ENCODE results near the gene NAA25.
"Not testable (repeated sequence)": the region's sequence is repeated elsewhere in the genome, so short reads cannot be mapped to it uniquely, and the experiment has no call there.

NAA25 gene

GRCh38 chr12:112011685-112012084 is 96.9 kb downstream of the NAA25 start:
- DNase-seq (ENCODE audit: low spot score), result no peak
- CTCF ChIA-PET, result interaction anchor here (0.6 kb wide), 2 partner anchors 88 to 99 kb away, joined by 3 to 6 read pairs; no protein-coding TSS in a partner anchor
- POLR2A ChIA-PET (ENCODE audit: low non-redundant PET), result no interaction called here
- no peak for TF ChIP-seq CTCF (conservative IDR thresholded peaks at IDR 0.05; ENCODE audit: low read depth)
- H3K27ac ChIP-seq, result peak overlapping the region; percentile 99

- ChIA-PET POLR2A (ENCODE audit: low non-redundant PET) (no interaction called here), CTCF (interaction anchor here (0.6 kb wide), 1 partner anchor 32 kb away, joined by 3 read pairs; no protein-coding TSS in a partner anchor)
- TF ChIP-seq CTCF (conservative IDR thresholded peaks at IDR 0.05; ENCODE audit: low read depth), result no peak
- DNase-seq (ENCODE audit: low spot score), result no peak
- no peak overlapping the region for H3K27ac ChIP-seq
These were observed 97.9 kb downstream of the NAA25 start for GRCh38 chr12:112010415-112011344.

- POLR2A ChIA-PET (ENCODE audit: low non-redundant PET); DNase-seq (ENCODE audit: low spot score); CTCF ChIA-PET; H3K27ac ChIP-seq: not testable (repeated sequence)
These were observed 99.0 kb downstream of the NAA25 start for GRCh38 chr12:112009596-112009995.

- no peak for TF ChIP-seq CTCF (conservative IDR thresholded peaks at IDR 0.05; ENCODE audit: low read depth)
- CTCF ChIA-PET, result no interaction called here
- H3K27ac ChIP-seq, result no peak overlapping the region
- no peak for DNase-seq (ENCODE audit: low spot score)
- POLR2A ChIA-PET (ENCODE audit: low non-redundant PET), result no interaction called here
These were observed 99.7 kb downstream of the NAA25 start for GRCh38 chr12:112008918-112009317.

- POLR2A ChIA-PET (ENCODE audit: low non-redundant PET), result no interaction called here
- no peak overlapping the region for H3K27ac ChIP-seq
- CTCF ChIA-PET, result interaction anchor here (0.7 kb wide), 1 partner anchor 53 kb away, joined by 5 read pairs; no protein-coding TSS in a partner anchor
- TF ChIP-seq CTCF (conservative IDR thresholded peaks at IDR 0.05; ENCODE audit: low read depth), result no peak
- no peak for DNase-seq (ENCODE audit: low spot score)
These were observed 100.6 kb downstream of the NAA25 start for GRCh38 chr12:112007945-112008344.

- ChIA-PET CTCF (no interaction called here), POLR2A (ENCODE audit: low non-redundant PET) (interaction anchor here (1.0 kb wide), 1 partner anchor 7 kb away, joined by 3 read pairs; the partner anchor contains the start of genes ERP29 and TMEM116)
- TF ChIP-seq CTCF (conservative IDR thresholded peaks at IDR 0.05; ENCODE audit: low read depth), result no peak
- peak; percentile 46 for DNase-seq (ENCODE audit: low spot score)
- H3K27ac ChIP-seq, result no peak overlapping the region
These were observed 102.9 kb downstream of the NAA25 start for GRCh38 chr12:112005419-112006395.
